ENCODE results near the gene ZNF285.
A peak's percentile ranks its signal among the peaks of the same experiment; 100 is the strongest.
"Not testable (repeated sequence)": the region's sequence is repeated elsewhere in the genome, so short reads cannot be mapped to it uniquely, and the experiment has no call there.

ZNF285 gene

GRCh38 chr19:44401139-44402115, at the start of gene ZNF285:
Gene ZNF285 (minus strand): TSS chr19:44401608. CDS start chr19:44397213, 4,395 bp downstream.
- H3K27ac Mint-ChIP-seq = peak within 1 kb of the TSS; percentile 11
- peaks cover 15% of the 10 kb centered on the region for H3K4me1 Mint-ChIP-seq
- peak; percentile 91 for DNase-seq
- H3K4me3 Mint-ChIP-seq = peak within 1 kb of the TSS; percentile 100
- peaks cover 30% of the 10 kb centered on the region for H3K36me3 Mint-ChIP-seq (ENCODE audit: low read depth)
- peaks cover 70% of the 10 kb centered on the region for H3K9me3 Mint-ChIP-seq
- no peak for TF ChIP-seq CTCF (IDR thresholded peaks at IDR 0.05)
- H3K27me3 Mint-ChIP-seq (ENCODE audit: low read depth, poor library complexity) = peaks cover 13% of the 10 kb centered on the region

GRCh38 chr19:44447916-44448674, 46.7 kb upstream of the ZNF285 start, which contains the start of gene ZNF229:
Gene ZNF229 (minus strand): TSS chr19:44448472. CDS start chr19:44442847, 5,625 bp downstream.
- Mint-ChIP-seq H3K27ac (no peak within 1 kb of the TSS), H3K4me1 (peaks cover 5% of the 10 kb centered on the region), H3K9me3 (peaks cover 93% of the 10 kb centered on the region), H3K36me3 (ENCODE audit: low read depth) (peaks cover 44% of the 10 kb centered on the region), H3K27me3 (ENCODE audit: low read depth, poor library complexity) (peaks cover 25% of the 10 kb centered on the region), H3K4me3 (peak within 1 kb of the TSS; percentile 95)
- DNase-seq = peak; percentile 75
- no peak for TF ChIP-seq CTCF (IDR thresholded peaks at IDR 0.05)

- H3K27ac Mint-ChIP-seq = no peak overlapping the region
- no peak for TF ChIP-seq CTCF (IDR thresholded peaks at IDR 0.05)
- DNase-seq = no peak
- no peaks in the 10 kb centered on the region for H3K4me1 Mint-ChIP-seq
- H3K4me3 Mint-ChIP-seq = no peak overlapping the region
- peaks cover 2% of the 10 kb centered on the region for H3K27me3 Mint-ChIP-seq (ENCODE audit: low read depth, poor library complexity)
- peaks cover 61% of the 10 kb centered on the region for H3K9me3 Mint-ChIP-seq
- H3K36me3 Mint-ChIP-seq (ENCODE audit: low read depth) = peaks cover 74% of the 10 kb centered on the region
Measured at GRCh38 chr19:44438441-44438840, 37.0 kb upstream of the ZNF285 start.

- peaks cover 2% of the 10 kb centered on the region for H3K27me3 Mint-ChIP-seq (ENCODE audit: low read depth, poor library complexity)
- H3K4me1 Mint-ChIP-seq = no peaks in the 10 kb centered on the region
- H3K9me3 Mint-ChIP-seq = peaks cover 73% of the 10 kb centered on the region
- H3K4me3 Mint-ChIP-seq = no peak overlapping the region
- H3K36me3 Mint-ChIP-seq (ENCODE audit: low read depth) = peaks cover 77% of the 10 kb centered on the region
- TF ChIP-seq CTCF (IDR thresholded peaks at IDR 0.05) = no peak
- H3K27ac Mint-ChIP-seq = no peak overlapping the region
- DNase-seq = no peak
Measured at GRCh38 chr19:44435441-44435840, 34.0 kb upstream of the ZNF285 start.

- peaks cover 94% of the 10 kb centered on the region for H3K9me3 Mint-ChIP-seq
- no peak overlapping the region for H3K4me3 Mint-ChIP-seq
- no peak for TF ChIP-seq CTCF (IDR thresholded peaks at IDR 0.05)
- no peak overlapping the region for H3K27ac Mint-ChIP-seq
- no peaks in the 10 kb centered on the region for H3K4me1 Mint-ChIP-seq
- H3K27me3 Mint-ChIP-seq (ENCODE audit: low read depth, poor library complexity) = peaks cover 3% of the 10 kb centered on the region
- no peak for DNase-seq
- H3K36me3 Mint-ChIP-seq (ENCODE audit: low read depth) = peaks cover 89% of the 10 kb centered on the region
Measured at GRCh38 chr19:44430956-44431355, 29.5 kb upstream of the ZNF285 start.

- not testable (repeated sequence) for H3K4me3 Mint-ChIP-seq; H3K4me1 Mint-ChIP-seq; DNase-seq; H3K27me3 Mint-ChIP-seq (ENCODE audit: low read depth, poor library complexity); H3K27ac Mint-ChIP-seq; H3K36me3 Mint-ChIP-seq (ENCODE audit: low read depth)
- H3K9me3 Mint-ChIP-seq = peaks cover 72% of the 10 kb centered on the region
Measured at GRCh38 chr19:44415553-44415952, 14.1 kb upstream of the ZNF285 start.

GRCh38 chr19:44389268-44389667, 12.1 kb downstream of the ZNF285 start:
- H3K4me3 Mint-ChIP-seq; H3K27me3 Mint-ChIP-seq (ENCODE audit: low read depth, poor library complexity); H3K4me1 Mint-ChIP-seq; H3K27ac Mint-ChIP-seq; DNase-seq: not testable (repeated sequence)
- peaks cover 50% of the 10 kb centered on the region for H3K9me3 Mint-ChIP-seq
- peaks cover 93% of the 10 kb centered on the region for H3K36me3 Mint-ChIP-seq (ENCODE audit: low read depth)

Measured in nephron progenitor cell (in vitro differentiated cells).